ENCODE results near the gene POLN. TPM values are rescaled to one million over a fixed set of nuclear protein-coding genes. Genes with fewer than 3 reads are reported as not detected.

Gene POLN
- total RNA-seq, 1 experiment from 2014 or later = 1.2 TPM

- H3K27me3 ChIP-seq (replicated peaks; ENCODE audit: control insufficient read depth, insufficient read depth, low read length) = no peaks in the 10 kb centered on the region
- Mint-ChIP-seq H3K4me1 (ENCODE audit: low read depth, unreplicated experiment) (no peaks in the 10 kb centered on the region), H3K4me3 (ENCODE audit: unreplicated experiment) (no peak overlapping the region), H3K27me3 (ENCODE audit: insufficient read depth, unreplicated experiment) (no peaks in the 10 kb centered on the region), H3K27ac (ENCODE audit: unreplicated experiment) (no peak overlapping the region), H3K36me3 (ENCODE audit: insufficient read depth, unreplicated experiment) (peaks cover 11% of the 10 kb centered on the region), H3K9me3 (ENCODE audit: unreplicated experiment) (no peaks in the 10 kb centered on the region)
- H3K36me3 ChIP-seq (ENCODE audit: control insufficient read depth, insufficient read depth, low read length) = no peaks in the 10 kb centered on the region
- intact Hi-C loops (cut with micrococcal nuclease; ENCODE audit: unreplicated experiment) = no loop called here
- BruUV-seq (replicated peaks) = no TSS peak
- H3K9me3 ChIP-seq = no peaks in the 10 kb centered on the region
- ChIA-PET POLR2A (interaction anchor here (0.6 kb wide), 1 partner anchor 8 kb away, joined by 6 read pairs; no protein-coding TSS in a partner anchor), CTCF (no interaction called here)
- H3K4me1 ChIP-seq = no peaks in the 10 kb centered on the region
- DNase-seq = peak in 1 of 2 experiments; percentile 23
- H3K4me3 ChIP-seq (ENCODE audit: low read depth, low read length) = no peak overlapping the region
- no peak for TF ChIP-seq CTCF (IDR thresholded peaks at IDR 0.05; ENCODE audit: insufficient read depth in 1 of 2, low read depth in 1 of 2, low read length in 1 of 2, severe bottlenecking in 1 of 2, unreplicated experiment in 1 of 2)
Observed at GRCh38 chr4:2252530-2253091, 10.7 kb upstream of the POLN start.

GRCh38 chr4:2251795-2252529 is 10.0 kb upstream of the POLN start:
- TF ChIP-seq CTCF (IDR thresholded peaks at IDR 0.05; ENCODE audit: insufficient read depth in 1 of 2, low read depth in 1 of 2, low read length in 1 of 2, severe bottlenecking in 1 of 2, unreplicated experiment in 1 of 2) = no peak
- no peaks in the 10 kb centered on the region for H3K27me3 ChIP-seq (replicated peaks; ENCODE audit: control insufficient read depth, insufficient read depth, low read length)
- peak in 1 of 2 experiments; percentile 25 for DNase-seq
- H3K36me3 ChIP-seq (ENCODE audit: control insufficient read depth, insufficient read depth, low read length) = no peaks in the 10 kb centered on the region
- intact Hi-C loops (cut with micrococcal nuclease; ENCODE audit: unreplicated experiment) = no loop called here
- H3K36me3 Mint-ChIP-seq (ENCODE audit: insufficient read depth, unreplicated experiment) = peaks cover 11% of the 10 kb centered on the region
- no peaks in the 10 kb centered on the region for H3K27me3 Mint-ChIP-seq (ENCODE audit: insufficient read depth, unreplicated experiment)
- BruUV-seq (replicated peaks) = no TSS peak
- no peaks in the 10 kb centered on the region for H3K9me3 Mint-ChIP-seq (ENCODE audit: unreplicated experiment)
- no peak overlapping the region for H3K4me3 ChIP-seq (ENCODE audit: low read depth, low read length)
- H3K9me3 ChIP-seq = no peaks in the 10 kb centered on the region
- CTCF ChIA-PET = no interaction called here
- H3K4me3 Mint-ChIP-seq (ENCODE audit: unreplicated experiment) = no peak overlapping the region
- no peaks in the 10 kb centered on the region for H3K4me1 ChIP-seq
- H3K27ac Mint-ChIP-seq (ENCODE audit: unreplicated experiment) = no peak overlapping the region
- no peaks in the 10 kb centered on the region for H3K4me1 Mint-ChIP-seq (ENCODE audit: low read depth, unreplicated experiment)
- POLR2A ChIA-PET = no interaction called here

GRCh38 chr4:2251073-2251794 is 9.3 kb upstream of the POLN start:
- ChIA-PET POLR2A (no interaction called here), CTCF (no interaction called here)
- no peak for TF ChIP-seq CTCF (IDR thresholded peaks at IDR 0.05; ENCODE audit: insufficient read depth in 1 of 2, low read depth in 1 of 2, low read length in 1 of 2, severe bottlenecking in 1 of 2, unreplicated experiment in 1 of 2)
- Mint-ChIP-seq H3K36me3 (ENCODE audit: insufficient read depth, unreplicated experiment) (peaks cover 11% of the 10 kb centered on the region), H3K27me3 (ENCODE audit: insufficient read depth, unreplicated experiment) (no peaks in the 10 kb centered on the region), H3K9me3 (ENCODE audit: unreplicated experiment) (no peaks in the 10 kb centered on the region), H3K4me3 (ENCODE audit: unreplicated experiment) (no peak overlapping the region), H3K27ac (ENCODE audit: unreplicated experiment) (no peak overlapping the region), H3K4me1 (ENCODE audit: low read depth, unreplicated experiment) (no peaks in the 10 kb centered on the region)
- DNase-seq = peak; percentile 1 to 27
- Histone ChIP-seq H3K4me3 (ENCODE audit: low read depth, low read length) (no peak overlapping the region), H3K4me1 (no peaks in the 10 kb centered on the region), H3K36me3 (ENCODE audit: control insufficient read depth, insufficient read depth, low read length) (no peaks in the 10 kb centered on the region), H3K9me3 (no peaks in the 10 kb centered on the region), H3K27me3 (replicated peaks; ENCODE audit: control insufficient read depth, insufficient read depth, low read length) (no peaks in the 10 kb centered on the region)
- BruUV-seq (replicated peaks) = no TSS peak
- intact Hi-C loops (cut with micrococcal nuclease; ENCODE audit: unreplicated experiment) = no loop called here

Measured in Caco-2 (cell line).